OCI-LY3 (cell line): Measurements from ENCODE around the gene PALLD.

Source experiments
- CTCF ChIP-seq: fragments of 200-600, 300-600 bp; sonication (generic); IDR thresholded peaks from 2 replicates; pipeline ENCODE4 v1.5.1; 2014; ENCODE audit warnings: antibody characterized with exemption, low read length, low read depth
- EZH2phosphoT487 ChIP-seq: fragments of 200-600 bp; shearing (Covaris generic); IDR thresholded peaks from 2 replicates; pipeline ENCODE4 v1.6.1; 2018; ENCODE audit warnings: antibody characterized with exemption, mixed run types, low read depth

DNA sequence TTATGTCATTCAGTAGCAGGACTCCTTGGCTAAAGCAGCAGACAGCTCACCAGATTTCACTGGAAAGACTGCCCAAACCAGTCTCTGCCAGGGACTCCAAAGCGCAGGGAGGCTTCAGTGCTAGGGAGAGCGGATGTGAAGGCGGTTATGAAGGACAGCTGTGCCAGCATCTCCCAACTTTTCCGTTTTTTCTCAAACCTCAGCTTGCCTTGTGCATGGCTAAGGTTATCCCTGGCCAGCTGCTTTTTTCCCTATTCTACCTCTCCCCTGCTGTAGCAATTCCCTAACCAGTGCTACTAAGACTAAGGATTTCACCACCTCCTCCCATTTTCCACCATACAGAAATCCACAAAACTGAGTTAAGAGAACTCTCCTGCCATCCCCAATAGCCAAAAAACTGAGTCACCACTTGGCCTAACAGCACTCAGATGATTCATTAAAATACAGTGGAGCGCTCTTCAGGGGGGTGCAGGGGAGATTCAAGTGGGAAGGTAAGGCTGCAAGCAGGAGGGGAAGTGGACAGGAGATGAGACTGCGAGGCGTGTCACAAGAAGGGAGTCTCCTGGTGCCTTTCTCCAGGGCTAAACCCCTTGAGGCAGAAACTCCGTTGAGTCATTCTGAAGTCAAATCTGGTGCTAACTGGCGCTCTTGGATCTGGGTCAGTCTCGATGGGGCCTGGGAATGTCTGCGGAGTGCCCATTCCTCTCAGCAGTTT is 90.7 kb downstream of the PALLD start:
- no peak for TF ChIP-seq CTCF
- no peak for TF ChIP-seq EZH2phosphoT487
